ENCODE data around the gene OR1E1.

Gene OR1E1

DNA sequence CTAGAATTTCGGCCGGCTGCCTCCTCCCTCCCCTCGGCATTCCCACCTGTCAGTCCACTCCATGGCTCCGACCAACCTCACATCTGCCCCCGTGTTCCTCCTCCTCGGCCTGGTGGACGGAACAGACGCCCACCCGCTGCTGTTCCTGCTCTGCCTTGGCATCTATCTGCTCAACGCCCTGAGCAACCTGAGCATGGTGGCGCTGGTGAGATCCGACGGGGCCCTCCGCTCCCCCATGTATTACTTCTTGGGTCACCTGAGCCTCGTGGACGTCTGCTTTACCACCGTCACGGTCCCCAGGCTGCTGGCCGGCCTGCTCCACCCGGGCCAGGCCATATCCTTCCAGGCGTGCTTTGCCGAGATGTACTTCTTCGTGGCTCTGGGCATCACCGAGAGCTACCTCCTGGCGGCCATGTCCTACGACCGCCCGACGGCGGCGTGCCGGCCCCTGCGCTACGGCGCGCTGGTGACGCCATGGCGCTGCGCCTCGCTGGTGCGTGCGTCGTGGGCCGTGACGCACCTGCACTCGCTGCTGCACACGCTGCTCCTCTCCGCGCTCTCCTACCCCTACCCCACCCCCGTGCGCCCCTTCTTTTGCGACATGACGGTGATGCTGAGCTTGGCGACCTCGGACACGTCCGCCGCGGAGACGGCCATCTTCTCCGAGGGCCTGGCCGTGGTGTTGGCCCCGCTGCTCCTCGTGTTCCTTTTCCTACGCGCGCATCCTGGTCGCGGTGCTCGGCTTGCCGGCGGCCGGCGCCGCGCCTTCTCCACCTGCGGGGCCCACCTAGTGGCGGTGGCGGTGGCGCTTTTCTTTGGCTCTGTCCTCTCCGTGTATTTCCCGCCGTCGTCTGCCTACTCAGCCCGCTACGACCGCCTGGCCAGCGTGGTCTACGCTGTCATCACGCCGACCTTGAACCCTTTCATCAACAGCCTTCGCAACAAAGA, 12.1 kb downstream of the OR1E1 start, which contains the start of gene OR3A2:
Gene OR3A2, minus strand, starts transcription at position 440 of the 948 bp plus-strand sequence.
- no peaks in the 10 kb centered on the region; the same call in 1 of the 2 replicates for H3K9me3 ChIP-seq (ENCODE audit: control insufficient read depth, insufficient read depth, low read depth, low read length)
- no peaks in the 10 kb centered on the region for H3K36me3 ChIP-seq (ENCODE audit: control insufficient read depth in 2 of 2, insufficient read depth in 1 of 2, low read length in 2 of 2)
- CTCF ChIA-PET, result no interaction called here
- no peak within 1 kb of the TSS for H3K4me3 ChIP-seq (ENCODE audit: low read depth, low read length)
- no peak within 1 kb of the TSS for H3K27ac ChIP-seq (ENCODE audit: extremely low read depth, low read depth, low read length)
- POLR2A ChIA-PET, result no interaction called here
- H3K4me1 ChIP-seq (ENCODE audit: control insufficient read depth, insufficient read depth, low read length), result no peaks in the 10 kb centered on the region
- TF ChIP-seq, protein P1, sequence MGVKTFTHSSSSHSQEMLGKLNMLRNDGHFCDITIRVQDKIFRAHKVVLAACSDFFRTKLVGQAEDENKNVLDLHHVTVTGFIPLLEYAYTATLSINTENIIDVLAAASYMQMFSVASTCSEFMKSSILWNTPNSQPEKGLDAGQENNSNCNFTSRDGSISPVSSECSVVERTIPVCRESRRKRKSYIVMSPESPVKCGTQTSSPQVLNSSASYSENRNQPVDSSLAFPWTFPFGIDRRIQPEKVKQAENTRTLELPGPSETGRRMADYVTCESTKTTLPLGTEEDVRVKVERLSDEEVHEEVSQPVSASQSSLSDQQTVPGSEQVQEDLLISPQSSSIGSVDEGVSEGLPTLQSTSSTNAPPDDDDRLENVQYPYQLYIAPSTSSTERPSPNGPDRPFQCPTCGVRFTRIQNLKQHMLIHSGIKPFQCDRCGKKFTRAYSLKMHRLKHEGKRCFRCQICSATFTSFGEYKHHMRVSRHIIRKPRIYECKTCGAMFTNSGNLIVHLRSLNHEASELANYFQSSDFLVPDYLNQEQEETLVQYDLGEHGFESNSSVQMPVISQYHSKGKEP (tag by site-specific recombination; IDR thresholded peaks at IDR 0.05), result no peak
- TF ChIP-seq ZNF677 (tag by site-specific recombination; IDR thresholded peaks at IDR 0.05) (no peak), MZF1 (tag by site-specific recombination; IDR thresholded peaks at IDR 0.05; ENCODE audit: borderline replicate concordance) (no peak), ZNF138 (tag by site-specific recombination; IDR thresholded peaks at IDR 0.05; ENCODE audit: borderline replicate concordance) (no peak), ZNF184 (tag by site-specific recombination; IDR thresholded peaks at IDR 0.05) (no peak), ZNF433 (tag by site-specific recombination; IDR thresholded peaks at IDR 0.05; ENCODE audit: low read depth) (no peak), ZSCAN5A (tag by site-specific recombination; IDR thresholded peaks at IDR 0.05) (no peak), KLF9 (tag by site-specific recombination; IDR thresholded peaks at IDR 0.05; ENCODE audit: low read depth) (no peak), ZNF10 (tag by site-specific recombination; IDR thresholded peaks at IDR 0.05) (no peak), ZNF768 (tag by site-specific recombination; IDR thresholded peaks at IDR 0.05) (no peak), EGR2 (tag by site-specific recombination; IDR thresholded peaks at IDR 0.05; ENCODE audit: low read depth) (no peak), PATZ1 (tag by site-specific recombination; IDR thresholded peaks at IDR 0.05) (no peak), ZNF175 (tag by site-specific recombination; IDR thresholded peaks at IDR 0.05) (no peak), ZNF837 (tag by site-specific recombination; IDR thresholded peaks at IDR 0.05) (no peak), ZNF239 (tag by site-specific recombination; IDR thresholded peaks at IDR 0.05) (no peak), ZBTB20 (tag by site-specific recombination; IDR thresholded peaks at IDR 0.05) (no peak), ZNF19 (tag by site-specific recombination; IDR thresholded peaks at IDR 0.05; ENCODE audit: low read depth) (no peak), ZNF791 (tag by site-specific recombination; IDR thresholded peaks at IDR 0.05) (no peak)

- no peaks in the 10 kb centered on the region for H3K9me3 ChIP-seq (ENCODE audit: control insufficient read depth, insufficient read depth, low read depth, low read length)
- CTCF ChIA-PET, result interaction anchor here (0.9 kb wide), 1 partner anchor 11 kb away, joined by 3 read pairs; no protein-coding TSS in a partner anchor
- no peaks in the 10 kb centered on the region for H3K36me3 ChIP-seq (ENCODE audit: control insufficient read depth in 2 of 2, insufficient read depth in 1 of 2, low read length in 2 of 2)
Measured at GRCh38 chr17:3381957-3382356, 16.3 kb downstream of the OR1E1 start.

More at GRCh38 chr17:3381957-3382356, 16.3 kb downstream of the OR1E1 start:
- H3K27ac ChIP-seq (ENCODE audit: extremely low read depth, low read depth, low read length), result no peak overlapping the region
- POLR2A ChIA-PET, result no interaction called here
- no peak overlapping the region for H3K4me3 ChIP-seq (ENCODE audit: low read depth, low read length)
- no peaks in the 10 kb centered on the region for H3K4me1 ChIP-seq (ENCODE audit: control insufficient read depth, insufficient read depth, low read length)
- TF ChIP-seq ZNF354C (tag by site-specific recombination; IDR thresholded peaks at IDR 0.05; ENCODE audit: borderline replicate concordance, low read depth) (no peak), KLF1 (tag by site-specific recombination; IDR thresholded peaks at IDR 0.05) (no peak), RBAK (tag by site-specific recombination; IDR thresholded peaks at IDR 0.05) (no peak), ZNF350 (tag by site-specific recombination; IDR thresholded peaks at IDR 0.05) (no peak), ZNF404 (tag by site-specific recombination; IDR thresholded peaks at IDR 0.05) (no peak), ZSCAN30 (tag by site-specific recombination; IDR thresholded peaks at IDR 0.05) (no peak), KLF7 (tag by site-specific recombination; IDR thresholded peaks at IDR 0.05; ENCODE audit: borderline replicate concordance) (no peak), REPIN1 (tag by site-specific recombination; IDR thresholded peaks at IDR 0.05; ENCODE audit: low read depth) (no peak), AEBP2 (tag by site-specific recombination; IDR thresholded peaks at IDR 0.05; ENCODE audit: borderline replicate concordance) (no peak)
- TF ChIP-seq, protein P2, sequence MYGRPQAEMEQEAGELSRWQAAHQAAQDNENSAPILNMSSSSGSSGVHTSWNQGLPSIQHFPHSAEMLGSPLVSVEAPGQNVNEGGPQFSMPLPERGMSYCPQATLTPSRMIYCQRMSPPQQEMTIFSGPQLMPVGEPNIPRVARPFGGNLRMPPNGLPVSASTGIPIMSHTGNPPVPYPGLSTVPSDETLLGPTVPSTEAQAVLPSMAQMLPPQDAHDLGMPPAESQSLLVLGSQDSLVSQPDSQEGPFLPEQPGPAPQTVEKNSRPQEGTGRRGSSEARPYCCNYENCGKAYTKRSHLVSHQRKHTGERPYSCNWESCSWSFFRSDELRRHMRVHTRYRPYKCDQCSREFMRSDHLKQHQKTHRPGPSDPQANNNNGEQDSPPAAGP (tag by site-specific recombination; IDR thresholded peaks at IDR 0.05), result no peak

All from HEK293 (cell line).